ENCODE measurements around the gene C9orf85.
"Not testable (repeated sequence)": the region's sequence is repeated elsewhere in the genome, so short reads cannot be mapped to it uniquely, and the experiment has no call there.

C9orf85 gene

DNA sequence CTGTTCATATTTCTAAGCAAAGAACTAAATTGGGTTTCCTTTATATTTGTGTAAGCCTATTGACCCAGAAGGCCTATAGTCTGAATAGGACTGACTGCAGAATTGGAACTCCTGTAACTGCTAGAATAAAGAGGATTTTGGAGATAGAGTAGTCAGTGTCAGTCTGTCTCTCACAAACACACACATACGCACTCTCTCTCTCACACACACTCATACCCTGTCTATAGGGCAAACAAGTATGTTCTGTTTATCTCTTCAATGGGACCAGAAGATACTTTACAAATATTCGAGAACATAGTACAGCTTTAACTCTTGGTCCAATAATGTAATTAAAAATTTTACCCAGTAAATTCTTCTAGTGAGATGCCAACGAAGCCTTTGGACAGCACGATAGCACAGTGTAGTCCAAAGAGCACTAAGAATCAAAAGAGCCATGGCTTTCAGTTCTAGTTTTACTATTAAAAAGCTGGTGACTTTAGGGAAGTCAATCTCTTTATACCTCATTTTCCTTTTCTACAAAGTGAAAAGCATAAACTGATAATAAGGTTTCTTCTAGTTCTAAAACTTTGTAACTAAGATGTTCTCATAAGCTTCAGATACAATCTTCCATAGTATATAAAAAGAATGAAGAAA lies 19.8 kb upstream of the C9orf85 start:
- TF ChIP-seq POLR2A (IDR thresholded peaks at IDR 0.05; ENCODE audit: low read depth, low read length): no peak
- FAIRE-seq (peak; percentile 74), DNase-seq (ENCODE audit: insufficient read length, low spot score) (no peak)

DNA sequence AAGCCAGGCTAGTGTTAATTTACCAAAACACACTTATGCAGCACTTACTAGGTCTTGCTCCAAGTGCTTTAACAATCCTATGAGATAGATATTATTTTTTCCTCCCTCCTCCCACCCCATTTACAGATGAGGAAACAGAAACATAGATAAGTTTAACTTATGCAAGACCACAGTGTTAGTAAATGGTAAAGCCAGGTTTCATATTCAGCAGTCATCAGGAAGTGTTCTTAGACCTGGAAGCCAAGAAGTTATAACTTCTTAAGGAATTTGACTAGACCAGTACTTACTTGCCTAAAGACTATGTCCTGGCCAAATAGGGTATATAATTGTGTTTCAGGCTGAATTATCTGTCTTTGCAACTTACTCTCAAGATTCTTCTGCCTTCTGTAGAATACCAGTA lies 16.3 kb upstream of the C9orf85 start:
- DNase-seq (ENCODE audit: insufficient read length, low spot score): no peak
- FAIRE-seq: peak; percentile 88
- no peak for TF ChIP-seq POLR2A (IDR thresholded peaks at IDR 0.05; ENCODE audit: low read depth, low read length)

DNA sequence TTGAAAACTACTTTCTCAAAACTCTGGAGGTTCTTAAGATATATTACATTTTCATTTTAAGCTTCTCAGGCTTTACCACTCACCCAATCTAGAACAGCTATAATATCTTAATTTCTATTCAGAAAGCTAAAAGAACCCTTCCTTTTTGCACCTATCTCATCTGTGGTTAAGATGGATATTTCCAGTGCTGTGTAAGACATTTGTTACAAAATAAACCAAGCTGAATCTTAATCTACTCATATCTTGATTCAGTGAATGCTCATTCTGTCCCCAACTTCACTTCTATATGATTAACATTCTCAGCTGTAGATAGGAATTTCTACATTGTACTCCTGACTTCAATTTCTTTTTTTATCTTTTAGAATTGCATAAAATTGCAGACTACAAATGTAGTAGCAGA lies 15.5 kb upstream of the C9orf85 start:
- FAIRE-seq (peak; percentile 61), DNase-seq (ENCODE audit: insufficient read length, low spot score) (no peak)
- TF ChIP-seq POLR2A (IDR thresholded peaks at IDR 0.05; ENCODE audit: low read depth, low read length): no peak

DNA sequence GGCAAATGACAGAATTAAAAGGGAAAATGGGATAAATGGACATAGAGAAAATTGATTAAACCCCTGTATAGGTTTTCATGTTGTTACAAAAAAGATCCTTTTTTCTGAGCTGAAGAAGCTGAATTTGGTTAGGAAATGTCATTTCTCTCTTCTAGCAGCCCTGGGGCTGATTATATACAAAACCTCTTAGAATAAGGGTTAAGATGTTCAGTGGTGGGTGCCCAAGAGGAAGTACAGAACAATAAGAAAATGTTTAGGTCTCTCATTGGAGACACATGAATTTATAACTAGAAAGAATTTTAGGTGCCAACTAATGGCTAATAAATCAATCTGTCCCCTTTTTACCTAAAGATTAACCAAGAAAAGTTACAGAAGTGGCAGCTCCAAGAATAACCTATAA lies 14.7 kb upstream of the C9orf85 start:
- FAIRE-seq (no peak), DNase-seq (ENCODE audit: insufficient read length, low spot score) (no peak)
- no peak for TF ChIP-seq POLR2A (IDR thresholded peaks at IDR 0.05; ENCODE audit: low read depth, low read length)

DNA sequence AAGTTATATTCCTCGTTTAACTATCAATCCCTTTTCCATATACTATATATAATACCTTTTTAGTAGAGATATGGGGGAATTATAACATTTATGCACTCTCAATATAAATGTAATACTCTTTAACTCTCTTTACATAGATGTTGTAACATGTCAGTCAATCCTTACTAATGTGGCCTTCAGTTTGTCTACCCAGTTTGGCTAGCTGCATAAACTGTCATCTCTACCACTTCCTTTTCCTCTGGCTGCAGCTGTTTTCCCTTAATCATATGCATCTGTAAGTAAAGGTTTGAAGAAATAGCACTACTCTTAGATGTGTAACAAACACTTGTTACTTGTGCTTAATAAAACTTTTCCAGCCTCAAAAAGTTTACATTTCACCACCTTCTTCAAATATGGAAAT lies 13.9 kb upstream of the C9orf85 start:
- TF ChIP-seq POLR2A (IDR thresholded peaks at IDR 0.05; ENCODE audit: low read depth, low read length): no peak
- DNase-seq (ENCODE audit: insufficient read length, low spot score) (no peak), FAIRE-seq (no peak)

DNA sequence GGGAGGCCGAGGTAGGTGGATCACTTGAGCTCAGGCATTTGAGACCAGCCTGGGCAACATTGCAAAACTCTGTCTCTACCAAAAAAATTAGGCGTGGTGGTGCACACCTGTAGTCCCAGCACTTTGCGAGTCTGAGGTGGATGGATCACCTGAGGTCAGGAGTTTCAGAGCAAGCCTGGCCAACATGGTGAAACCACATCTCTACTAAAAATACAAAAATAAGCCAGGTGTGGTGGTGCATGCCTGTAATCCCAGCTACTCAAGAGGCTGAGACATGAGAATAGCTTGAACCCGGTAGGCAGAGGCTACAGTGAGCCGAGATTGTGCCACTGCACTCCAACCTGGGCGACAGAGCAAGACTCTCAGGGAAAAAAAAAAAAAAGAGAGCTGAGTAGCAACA lies 12.7 kb upstream of the C9orf85 start:
- DNase-seq (ENCODE audit: insufficient read length, low spot score); FAIRE-seq: not testable (repeated sequence)

DNA sequence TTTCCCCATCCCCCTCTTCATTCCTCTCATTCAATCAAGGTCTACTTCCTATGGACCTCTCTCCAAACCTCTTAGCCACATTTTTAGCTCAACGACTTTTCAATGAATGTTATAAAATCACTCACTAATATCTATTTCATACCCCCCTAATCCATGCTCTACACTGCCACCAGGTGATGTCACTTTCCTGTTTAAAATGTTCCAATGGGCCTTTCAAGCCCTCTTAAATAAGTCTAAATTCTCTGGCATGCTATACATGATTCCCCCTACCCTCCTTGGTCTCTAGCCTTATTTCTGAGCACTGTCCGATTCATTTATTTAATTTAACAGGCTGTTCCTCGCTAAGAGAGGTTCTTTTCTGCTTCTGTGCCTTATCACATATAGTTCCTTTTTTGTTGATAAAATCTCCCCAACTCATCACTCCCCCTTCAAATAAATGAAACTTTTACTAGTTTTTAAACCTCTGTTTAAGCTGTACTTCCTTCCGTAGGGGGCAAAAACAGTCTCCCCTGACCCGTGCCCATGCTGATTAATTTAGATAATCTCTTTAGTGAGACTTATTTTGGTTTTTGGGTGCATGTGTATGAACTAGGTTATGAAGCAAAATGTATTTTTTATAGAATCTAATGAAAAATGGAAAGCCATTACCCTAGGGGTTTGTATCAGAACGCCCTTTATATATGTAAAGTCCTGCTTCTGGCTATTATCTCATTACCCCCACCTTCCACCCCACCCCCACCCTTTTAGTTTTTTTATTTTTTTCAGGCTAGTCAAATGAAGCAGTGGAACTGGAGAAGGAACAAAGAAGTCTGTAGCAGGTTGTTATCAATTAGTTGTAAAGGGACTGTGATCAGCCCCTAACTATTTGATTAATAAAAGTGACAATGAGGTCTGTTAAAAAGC lies 9.5 kb upstream of the C9orf85 start:
- DNase-seq (ENCODE audit: insufficient read length, low spot score) (no peak), FAIRE-seq (peak; percentile 38)
- TF ChIP-seq POLR2A (IDR thresholded peaks at IDR 0.05; ENCODE audit: low read depth, low read length): no peak

DNA sequence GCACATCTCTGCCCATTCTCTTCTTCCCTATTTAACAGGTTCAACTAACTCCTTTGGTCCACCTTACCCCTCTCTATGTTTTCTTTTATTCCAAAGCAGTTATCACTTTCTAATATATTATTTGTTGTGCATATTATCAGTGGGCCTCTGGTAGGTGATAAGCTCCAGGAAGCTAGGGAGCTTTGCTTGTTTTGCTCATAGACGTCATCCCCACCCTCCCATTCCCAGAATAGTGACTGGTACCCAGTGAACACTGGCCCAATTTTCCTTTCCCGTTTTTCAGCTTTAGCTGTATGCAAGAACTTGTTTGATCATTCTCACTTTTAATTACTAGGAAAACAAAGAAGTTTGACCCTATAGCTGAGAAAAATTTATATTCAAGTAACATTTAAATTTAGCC lies 7.4 kb upstream of the C9orf85 start:
- DNase-seq (ENCODE audit: insufficient read length, low spot score): no peak
- no peak for FAIRE-seq
- TF ChIP-seq POLR2A (IDR thresholded peaks at IDR 0.05; ENCODE audit: low read depth, low read length): no peak

DNA sequence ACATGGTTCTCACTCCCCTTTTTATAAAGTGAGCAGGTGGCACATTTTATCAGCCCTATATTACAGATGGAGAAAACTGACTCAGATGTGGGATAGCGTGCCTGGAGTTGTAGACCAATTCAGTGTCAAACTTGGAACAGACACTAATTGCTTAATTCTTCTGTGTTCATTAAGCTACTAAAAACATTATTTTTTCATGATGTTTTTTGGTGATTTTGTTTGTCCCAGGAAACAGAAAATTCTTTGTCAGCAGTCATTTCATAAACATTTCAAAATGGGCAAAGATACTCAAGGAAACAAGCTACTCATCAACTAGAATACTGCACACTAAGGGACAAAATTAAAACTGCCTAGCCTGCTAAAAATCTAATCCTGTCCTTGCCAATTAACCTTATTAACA lies 2.6 kb upstream of the C9orf85 start:
- TF ChIP-seq POLR2A (IDR thresholded peaks at IDR 0.05; ENCODE audit: low read depth, low read length): no peak
- FAIRE-seq (peak; percentile 72), DNase-seq (ENCODE audit: insufficient read length, low spot score) (no peak)

DNA sequence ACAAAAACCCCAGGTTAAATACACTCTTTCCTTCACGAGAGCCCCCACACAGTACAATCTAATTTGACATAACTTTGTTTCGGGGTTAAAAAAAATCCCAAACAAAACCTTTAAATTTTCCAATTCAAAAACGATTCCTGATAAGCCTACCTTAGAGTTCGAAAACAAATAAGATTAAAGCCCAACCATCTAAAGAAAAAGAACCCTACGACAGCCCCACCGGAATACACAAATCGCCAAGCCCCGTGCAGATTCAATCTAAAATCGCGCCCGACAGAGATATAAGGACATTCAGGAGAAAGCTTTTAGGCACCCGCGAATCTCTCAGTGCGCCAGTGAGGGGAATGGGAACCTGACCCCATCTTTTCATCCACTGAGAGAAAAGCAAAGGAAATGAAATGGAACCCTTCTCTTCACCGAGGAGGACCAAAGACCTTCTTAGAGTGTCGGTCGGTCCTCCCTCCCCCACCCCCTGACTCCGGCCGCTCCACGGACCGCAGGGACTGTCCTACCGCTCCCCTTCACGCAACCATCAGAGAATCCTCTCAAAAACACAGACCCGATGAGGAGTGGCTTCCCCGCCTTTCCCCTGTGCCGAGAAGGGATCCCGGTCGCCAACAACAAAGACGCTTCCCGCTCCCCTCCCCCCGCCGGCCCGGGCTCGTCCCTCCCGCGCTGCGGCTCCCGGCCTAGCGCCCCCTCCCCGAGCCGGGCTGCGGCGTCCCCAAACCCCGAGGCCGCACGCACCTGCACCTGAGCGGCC lies 1.4 kb upstream of the C9orf85 start:
- TF ChIP-seq POLR2A (IDR thresholded peaks at IDR 0.05; ENCODE audit: low read depth, low read length): no peak
- DNase-seq (ENCODE audit: insufficient read length, low spot score): peak; percentile 33
- FAIRE-seq: no peak

DNA sequence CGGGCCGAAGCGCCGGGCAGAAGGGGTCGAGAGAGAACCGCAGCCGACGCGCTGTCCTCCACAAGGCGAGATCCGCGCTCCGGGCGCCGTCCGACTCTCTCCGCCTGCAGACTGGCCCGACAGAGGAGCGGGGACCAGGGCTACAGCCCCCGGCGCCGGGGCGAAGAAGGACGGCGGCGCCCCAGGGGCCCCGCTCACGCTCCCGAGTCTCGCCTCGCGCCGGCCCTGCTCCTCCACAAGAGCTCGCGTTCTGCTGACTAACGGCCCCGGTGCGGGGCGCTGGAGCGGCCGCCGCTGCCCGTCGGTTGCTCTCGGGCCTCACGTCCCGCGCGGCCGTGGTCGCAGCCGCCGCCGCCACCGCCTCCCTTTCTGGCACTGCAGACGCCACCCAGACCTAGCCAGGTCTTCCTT lies 784 bp upstream of the C9orf85 start:
- DNase-seq (ENCODE audit: insufficient read length, low spot score) (peak; percentile 33), FAIRE-seq (no peak)
- TF ChIP-seq POLR2A (IDR thresholded peaks at IDR 0.05; ENCODE audit: low read depth, low read length): no peak

DNA sequence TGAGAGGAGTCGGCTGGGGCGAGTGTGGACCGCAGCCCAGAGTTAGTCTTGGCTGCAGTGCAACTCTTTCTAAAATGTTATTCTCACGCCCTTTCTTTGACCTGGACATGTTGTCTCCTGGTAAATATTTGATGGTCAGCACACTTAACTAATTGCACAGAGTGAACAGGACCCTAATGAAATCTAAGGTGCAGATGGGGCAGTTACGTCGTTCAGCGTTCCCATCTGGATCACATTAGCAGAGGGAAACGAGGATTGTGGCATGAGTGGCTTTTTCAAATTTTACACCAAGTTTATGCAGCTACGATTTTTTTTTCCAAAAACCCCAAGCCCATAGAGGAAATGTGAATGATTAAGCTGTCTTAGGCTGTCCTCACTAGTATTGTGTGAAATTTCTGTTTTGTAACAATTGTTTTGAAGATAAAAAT lies 483 bp downstream of the C9orf85 start:
- FAIRE-seq (no peak), DNase-seq (ENCODE audit: insufficient read length, low spot score) (no peak)
- TF ChIP-seq POLR2A (IDR thresholded peaks at IDR 0.05; ENCODE audit: low read depth, low read length): no peak

DNA sequence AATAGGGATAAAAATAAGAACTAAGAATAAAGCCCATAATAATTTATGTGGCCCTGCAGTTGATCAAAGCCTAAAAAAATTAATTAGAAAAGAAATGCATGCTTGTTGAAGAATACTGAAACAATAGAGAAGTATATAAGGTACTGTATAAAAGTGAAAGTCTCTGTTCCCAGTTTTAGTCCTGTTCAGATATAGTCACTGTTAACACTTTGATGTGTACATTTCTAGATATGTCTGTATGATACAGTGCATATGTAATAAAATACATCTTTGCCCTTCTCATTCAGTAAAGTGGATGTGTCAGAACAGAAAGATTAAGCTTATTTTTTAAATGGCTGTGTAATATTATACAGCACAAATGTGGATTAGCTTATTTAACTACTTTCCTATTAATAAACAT lies 4.1 kb downstream of the C9orf85 start:
- no peak for DNase-seq (ENCODE audit: insufficient read length, low spot score)
- TF ChIP-seq POLR2A (IDR thresholded peaks at IDR 0.05; ENCODE audit: low read depth, low read length): no peak
- FAIRE-seq: no peak

DNA sequence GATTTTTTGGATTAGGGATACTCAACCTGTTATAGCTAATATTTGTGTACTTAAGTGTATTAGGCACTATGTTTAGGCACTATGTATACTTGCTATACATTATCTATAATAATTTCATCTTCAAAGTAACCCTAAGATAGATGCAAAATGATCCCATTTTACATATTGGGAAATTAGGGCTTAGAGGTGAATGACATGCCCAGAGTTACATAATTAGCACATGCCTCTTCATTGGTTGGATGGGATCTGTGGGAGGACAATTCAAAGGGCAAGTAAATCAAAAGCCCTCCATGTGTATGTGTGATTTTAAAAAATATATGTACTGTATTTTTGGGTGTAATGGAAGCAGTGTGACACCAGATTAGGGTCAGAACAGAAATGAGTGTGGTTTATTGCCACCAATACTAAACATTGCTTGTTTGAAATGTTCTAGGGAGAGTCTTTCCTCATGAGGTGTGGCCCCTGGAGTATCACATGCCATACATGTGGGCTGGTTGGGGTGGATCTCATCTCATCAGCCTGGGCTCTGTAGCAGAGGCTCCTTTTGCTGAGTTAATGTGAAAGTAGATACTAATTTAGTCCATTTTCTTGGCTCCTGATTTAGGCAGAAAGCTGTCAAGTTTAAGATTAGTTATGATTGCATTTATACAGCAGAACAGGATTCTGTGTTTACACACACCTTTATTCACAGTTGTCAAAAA lies 5.5 kb downstream of the C9orf85 start:
- FAIRE-seq: peak; percentile 52
- no peak for TF ChIP-seq POLR2A (IDR thresholded peaks at IDR 0.05; ENCODE audit: low read depth, low read length)
- no peak for DNase-seq (ENCODE audit: insufficient read length, low spot score)

Data from H54 (cell line).